Smooth muscle cell (in vitro differentiated cells): ENCODE measurements around the gene DNM3. TPM values are rescaled to one million over a fixed set of nuclear protein-coding genes. Genes with fewer than 3 reads are reported as not detected.
A peak's percentile ranks its signal among the peaks of the same experiment; 100 is the strongest.

Source experiments
- DNase-seq: peaks from one replicate; lab custom pipeline; 2025; ENCODE audit not compliant: unreplicated experiment; lab: John Stamatoyannopoulos, UW
- H2AFZ ChIP-seq: fragments of 200-600 bp; sonication (generic); 2 replicates; pipeline ENCODE4 v1.6.0; 2016; ENCODE audit warnings: antibody characterized with exemption, low read depth, mild to moderate bottlenecking
- H3F3A ChIP-seq: fragments of 200-600 bp; sonication (generic); 2 replicates; pipeline ENCODE4 v1.6.0; 2017; ENCODE audit warnings: antibody characterized with exemption, low read depth
- H3K27ac ChIP-seq: fragments of 200-600 bp; sonication (generic); 2 replicates; pipeline ENCODE4 v1.5.1; 2016; ENCODE audit warnings: low read depth, mild to moderate bottlenecking
- H3K27me3 ChIP-seq: fragments of 200-600 bp; sonication (generic); 2 replicates; pipeline ENCODE4 v1.6.1; 2016; ENCODE audit warnings: low read depth, mild to moderate bottlenecking
- H3K36me3 ChIP-seq: fragments of 200-600 bp; sonication (generic); 2 replicates; pipeline ENCODE4 v1.5.1; 2016; ENCODE audit warnings: low read depth
- H3K4me1 ChIP-seq: fragments of 200-600 bp; sonication (generic); 2 replicates; pipeline ENCODE4 v1.5.1; 2016; ENCODE audit warnings: low read depth
- H3K4me2 ChIP-seq: fragments of 200-600 bp; sonication (generic); 2 replicates; pipeline ENCODE4 v1.6.0; 2016; ENCODE audit warnings: mild to moderate bottlenecking
- H3K4me3 ChIP-seq: fragments of 200-600 bp; sonication (generic); 2 replicates; pipeline ENCODE4 v1.5.1; 2016; ENCODE audit warnings: mild to moderate bottlenecking
- H3K79me2 ChIP-seq: fragments of 200-600 bp; sonication (generic); 2 replicates; pipeline ENCODE4 v1.6.0; 2016; ENCODE audit warnings: low read depth, mild to moderate bottlenecking
- H3K9ac ChIP-seq: fragments of 200-600 bp; sonication (generic); 2 replicates; pipeline ENCODE4 v1.6.0; 2016; ENCODE audit warnings: low read depth
- H3K9me3 ChIP-seq: fragments of 200-600 bp; sonication (generic); replicated peaks from 2 replicates; pipeline ENCODE4 v1.5.1; 2016; ENCODE audit warnings: low read depth
- H4K20me1 ChIP-seq: fragments of 200-600 bp; sonication (generic); 2 replicates; pipeline ENCODE4 v1.6.0; 2016; ENCODE audit warnings: low read depth
- CTCF ChIP-seq: fragments of 200-600 bp; sonication (generic); IDR thresholded peaks from 2 replicates; pipeline ENCODE4 v1.5.1; 2017; ENCODE audit warnings: borderline replicate concordance, mild to moderate bottlenecking, antibody characterized with exemption; ENCODE audit not compliant: insufficient read depth, poor library complexity, severe bottlenecking
- WGBS: methylation state at CpG from one replicate; pipeline ENCODE4 v1.1.7; 2016; ENCODE audit warnings: low lambda C conversion rate; 5-methylcytosine and 5-hydroxymethylcytosine counted together
- polyA plus RNA-seq: library from polyadenylated mRNA; unstranded; fragments of >200 nt; fragmentation: Nextera tagmentation; extraction: Ambion mirVana; gene quantifications from 2 replicates; pipeline ENCODE4 v1.2.1, GENCODE V29; 2016
- total RNA-seq: library from RNA; depleted of rRNA; stranded (reverse); fragments of >200 nt; gene quantifications from 2 replicates; pipeline ENCODE4 v1.2.3, GENCODE V29; 2014

Gene DNM3
- total and polyA plus RNA-seq, 2 experiments from 2014 or later, result 1.7 to 3.0 TPM

- peaks cover 7% of the 10 kb centered on the region for H3K79me2 ChIP-seq
- WGBS, result 94% methylated on average over 3 of the region's 3 CpGs
- peaks cover 36% of the 10 kb centered on the region for H3F3A ChIP-seq
- no peak for DNase-seq
- no peaks in the 10 kb centered on the region for H3K9me3 ChIP-seq
- peaks cover 46% of the 10 kb centered on the region for H3K4me1 ChIP-seq
- no peaks in the 10 kb centered on the region for H3K27me3 ChIP-seq
- no peaks in the 10 kb centered on the region for H4K20me1 ChIP-seq
- no peak for TF ChIP-seq CTCF
- H3K9ac ChIP-seq, result no peak overlapping the region
- H3K4me2 ChIP-seq, result no peak overlapping the region
- peaks cover 5% of the 10 kb centered on the region for H3K36me3 ChIP-seq
- no peak overlapping the region for H2AFZ ChIP-seq
- H3K4me3 ChIP-seq, result no peak overlapping the region
- H3K27ac ChIP-seq, result no peak overlapping the region
Measured at GRCh38 chr1:172347416-172347815, 506.1 kb downstream of the DNM3 start.

- Histone ChIP-seq H4K20me1 (no peaks in the 10 kb centered on the region), H3K4me3 (no peak overlapping the region), H3K4me2 (peak overlapping the region; percentile 70), H3K27ac (peak overlapping the region; percentile 99), H3K27me3 (no peaks in the 10 kb centered on the region), H3K9me3 (no peaks in the 10 kb centered on the region), H2AFZ (peak overlapping the region; percentile 78), H3K36me3 (peaks cover 5% of the 10 kb centered on the region), H3K79me2 (peaks cover 10% of the 10 kb centered on the region), H3K4me1 (peaks cover 54% of the 10 kb centered on the region), H3K9ac (no peak overlapping the region), H3F3A (peaks cover 41% of the 10 kb centered on the region)
- TF ChIP-seq CTCF, result no peak
- DNase-seq, result no peak
Measured at GRCh38 chr1:172350856-172351255, 509.6 kb downstream of the DNM3 start.

GRCh38 chr1:172351346-172351745, 510.0 kb downstream of the DNM3 start:
- DNase-seq, result no peak
- Histone ChIP-seq H3K4me2 (peak overlapping the region; percentile 70), H3K27ac (peak overlapping the region; percentile 99)

More at GRCh38 chr1:172351346-172351745, 510.0 kb downstream of the DNM3 start:
- H3K4me1 ChIP-seq, result peaks cover 59% of the 10 kb centered on the region
- H3K4me3 ChIP-seq, result no peak overlapping the region
- H3F3A ChIP-seq, result peaks cover 46% of the 10 kb centered on the region
- no peak for TF ChIP-seq CTCF
- H4K20me1 ChIP-seq, result no peaks in the 10 kb centered on the region
- peak overlapping the region; percentile 31 for H3K9ac ChIP-seq
- peaks cover 5% of the 10 kb centered on the region for H3K36me3 ChIP-seq
- peaks cover 10% of the 10 kb centered on the region for H3K79me2 ChIP-seq
- no peaks in the 10 kb centered on the region for H3K27me3 ChIP-seq
- H2AFZ ChIP-seq, result no peak overlapping the region
- no peaks in the 10 kb centered on the region for H3K9me3 ChIP-seq
